AG04449 (cell line): ENCODE results near the gene TNNC1.

Experiments used
- CTCF ChIA-PET: fragments of 350-600 bp; formaldehyde crosslinking; extraction: SDS; loops from one replicate; lab custom pipeline; 2021; ENCODE audit warnings: antibody characterized with exemption; lab: Yijun Ruan, JAX
- POLR2A ChIA-PET: fragments of 400-600, 350-600 bp; formaldehyde crosslinking; extraction: SDS; loops from one replicate; lab custom pipeline; 2020; ENCODE audit warnings: antibody characterized with exemption, inconsistent platforms; lab: Yijun Ruan, JAX
- DNase-seq: peaks from one replicate; pipeline ENCODE4 v3.0.0-alpha.2; 2010; ENCODE audit warnings: low read depth, low spot score
- H3K4me3 ChIP-seq: 2 replicates; pipeline ENCODE4 v1.5.1; 2011; ENCODE audit warnings: low read depth, mild to moderate bottlenecking, control low read depth, low read length
- CTCF ChIP-seq: IDR thresholded peaks from one replicate; pipeline ENCODE4 v1.5.1; 2011; ENCODE audit warnings: mild to moderate bottlenecking, moderate library complexity, low read length, control low read depth, inconsistent platforms; ENCODE audit not compliant: insufficient read depth; ENCODE audit errors: missing control alignments

Gene TNNC1

GRCh38 chr3:52480768-52481715 lies 27.2 kb upstream of the TNNC1 start:
- no peak for DNase-seq
- H3K4me3 ChIP-seq, result no peak overlapping the region
- ChIA-PET CTCF (interaction anchor here (1.0 to 3.3 kb wide), 4 partner anchors 9 to 14 kb away, joined by 4 to 19 read pairs (median 6); no protein-coding TSS in a partner anchor), POLR2A (interaction anchor here (0.7 kb wide), 1 partner anchor 20 kb away, joined by 4 read pairs; no protein-coding TSS in a partner anchor)
- no peak for TF ChIP-seq CTCF

GRCh38 chr3:52479877-52480575 lies 26.2 kb upstream of the TNNC1 start:
- no peak for TF ChIP-seq CTCF
- DNase-seq, result no peak
- ChIA-PET CTCF (interaction anchor here (0.5 to 3.3 kb wide), 4 partner anchors 8 to 183 kb away, joined by 3 to 19 read pairs (median 3); no protein-coding TSS in a partner anchor), POLR2A (interaction anchor here (0.5 kb wide), 1 partner anchor 18 kb away, joined by 4 read pairs; no protein-coding TSS in a partner anchor)
- no peak overlapping the region for H3K4me3 ChIP-seq

GRCh38 chr3:52479037-52479876 lies 25.4 kb upstream of the TNNC1 start:
- no peak overlapping the region for H3K4me3 ChIP-seq
- DNase-seq, result no peak
- CTCF ChIA-PET, result interaction anchor here (1.4 kb wide), 1 partner anchor 13 kb away, joined by 3 read pairs; no protein-coding TSS in a partner anchor
- POLR2A ChIA-PET, result interaction anchor here (0.5 kb wide), 1 partner anchor 19 kb away, joined by 4 read pairs; no protein-coding TSS in a partner anchor
- TF ChIP-seq CTCF, result no peak

GRCh38 chr3:52477796-52478095 lies 23.9 kb upstream of the TNNC1 start:
- TF ChIP-seq CTCF, result no peak
- H3K4me3 ChIP-seq, result no peak overlapping the region
- CTCF ChIA-PET, result no interaction called here
- DNase-seq, result no peak
- POLR2A ChIA-PET, result no interaction called here

GRCh38 chr3:52477076-52477795 lies 23.4 kb upstream of the TNNC1 start:
- CTCF ChIA-PET, result no interaction called here
- TF ChIP-seq CTCF, result no peak
- H3K4me3 ChIP-seq, result no peak overlapping the region
- POLR2A ChIA-PET, result no interaction called here
- no peak for DNase-seq
